IPS-18a (cell line): Measurements from ENCODE around the gene KRTAP10-1.
"Not testable (repeated sequence)": the region's sequence is repeated elsewhere in the genome, so short reads cannot be mapped to it uniquely, and the experiment has no call there.

Source experiments
- H3K27ac ChIP-seq: one replicate; pipeline ENCODE4 v1.5.1; 2013; ENCODE audit warnings: low read length
- H3K27me3 ChIP-seq: one replicate; pipeline ENCODE4 v1.6.1; 2013; ENCODE audit warnings: mild to moderate bottlenecking, low read length; ENCODE audit not compliant: control insufficient read depth, insufficient read depth
- H3K36me3 ChIP-seq: one replicate; pipeline ENCODE4 v1.6.1; 2013; ENCODE audit warnings: low read depth, low read length; ENCODE audit not compliant: control insufficient read depth
- H3K4me1 ChIP-seq: one replicate; pipeline ENCODE4 v1.6.1; 2013; ENCODE audit warnings: low read depth, low read length; ENCODE audit not compliant: control insufficient read depth
- H3K4me3 ChIP-seq: one replicate; pipeline ENCODE4 v1.5.1; 2013; ENCODE audit warnings: low read length
- H3K9ac ChIP-seq: one replicate; pipeline ENCODE4 v1.6.1; 2013; ENCODE audit warnings: mild to moderate bottlenecking, low read length, moderate library complexity
- H3K9me3 ChIP-seq: one replicate; pipeline ENCODE4 v1.6.1; 2013; ENCODE audit warnings: low read depth, low read length; ENCODE audit not compliant: control insufficient read depth

KRTAP10-1 gene

DNA sequence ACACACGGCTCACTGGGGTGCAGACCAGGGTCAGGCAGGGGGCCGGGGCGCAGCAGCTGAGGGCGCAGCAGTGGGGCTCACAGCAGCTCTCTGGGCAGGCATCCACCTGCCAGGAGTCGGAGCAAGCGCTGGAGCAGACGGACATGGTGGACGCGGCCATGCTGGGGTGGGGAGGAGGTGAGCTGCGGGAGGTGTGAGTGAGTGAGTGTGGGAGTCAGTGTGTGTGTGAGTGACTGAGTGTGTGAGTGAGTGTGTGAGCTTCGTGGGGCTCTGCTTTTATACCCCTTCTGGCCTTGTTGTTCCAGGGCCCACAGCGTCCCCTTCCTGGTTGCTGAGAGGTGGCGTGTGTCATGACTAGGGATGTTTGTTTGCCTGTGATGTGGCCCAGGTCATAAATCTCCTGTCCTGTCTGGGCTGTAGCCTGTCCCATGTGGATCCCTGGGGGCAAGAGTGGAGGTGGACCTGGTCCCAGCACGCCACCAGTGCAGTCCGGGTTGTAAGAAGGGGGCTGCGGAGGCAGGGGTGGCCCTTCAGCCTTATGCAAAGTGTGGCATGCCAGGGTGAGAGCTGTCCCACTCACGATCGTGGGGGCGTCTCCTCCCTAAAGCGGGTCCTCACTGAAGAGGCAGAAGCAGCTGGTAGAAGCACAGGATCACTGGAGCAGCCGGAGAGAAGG lies at the start of gene KRTAP10-1:
Gene KRTAP10-1 (minus strand): TSS at position 205 of the 676 bp plus-strand sequence. CDS start 45 bp downstream, at position 160.
- no peaks in the 10 kb centered on the region for H3K36me3 ChIP-seq
- H3K9ac ChIP-seq, result no peak within 1 kb of the TSS
- H3K27ac ChIP-seq, result no peak within 1 kb of the TSS
- no peak within 1 kb of the TSS for H3K4me3 ChIP-seq
- H3K27me3 ChIP-seq, result no peaks in the 10 kb centered on the region
- H3K4me1 ChIP-seq, result no peaks in the 10 kb centered on the region
- no peaks in the 10 kb centered on the region for H3K9me3 ChIP-seq

DNA sequence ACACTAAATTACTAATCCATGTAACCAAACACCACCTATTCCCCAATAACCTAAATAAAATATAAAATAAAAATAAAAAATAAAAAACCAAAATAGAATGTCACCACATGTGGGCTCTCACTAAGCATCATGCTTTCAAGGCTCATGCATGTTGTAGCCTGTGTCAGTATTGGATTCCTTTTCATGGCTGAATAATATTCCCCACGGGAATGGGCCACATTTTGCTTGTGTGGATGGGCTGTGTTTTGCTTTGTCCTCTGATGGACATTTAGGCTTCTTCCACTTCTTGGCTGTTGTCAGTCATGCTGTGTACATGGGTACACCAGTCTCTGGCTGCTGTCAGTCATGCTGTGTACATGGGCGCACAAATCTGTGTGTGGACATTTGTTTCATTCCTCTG lies 49.1 kb upstream of the KRTAP10-1 start:
- H3K27me3 ChIP-seq, result no peaks in the 10 kb centered on the region
- peaks cover 17% of the 10 kb centered on the region for H3K4me1 ChIP-seq
- no peak overlapping the region for H3K4me3 ChIP-seq
- no peaks in the 10 kb centered on the region for H3K36me3 ChIP-seq
- H3K27ac ChIP-seq, result no peak overlapping the region
- no peaks in the 10 kb centered on the region for H3K9me3 ChIP-seq
- no peak overlapping the region for H3K9ac ChIP-seq

DNA sequence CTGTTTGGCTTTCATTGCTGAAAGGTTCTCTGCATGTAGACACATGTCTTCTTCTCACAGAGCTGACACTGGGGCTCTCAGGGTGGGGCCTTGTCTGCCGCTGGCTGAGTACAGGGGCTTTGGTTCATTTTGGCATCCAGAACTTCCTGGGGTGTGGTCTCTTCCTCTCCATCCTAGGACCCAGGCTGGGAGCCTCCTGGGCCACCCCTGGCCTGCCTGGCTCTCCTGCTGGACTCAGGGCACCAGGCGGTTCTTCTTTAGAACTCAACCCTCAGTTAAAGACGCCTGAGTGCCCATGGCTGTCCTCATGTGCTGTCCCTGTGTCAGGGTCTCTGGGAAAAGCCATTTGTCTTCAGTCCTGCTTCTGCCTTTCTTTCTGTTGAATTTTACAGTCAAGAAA lies 45.9 kb upstream of the KRTAP10-1 start:
- Histone ChIP-seq H3K4me3 (no peak overlapping the region), H3K36me3 (no peaks in the 10 kb centered on the region), H3K9ac (no peak overlapping the region), H3K4me1 (no peaks in the 10 kb centered on the region), H3K27me3 (no peaks in the 10 kb centered on the region), H3K27ac (no peak overlapping the region), H3K9me3 (no peaks in the 10 kb centered on the region)

DNA sequence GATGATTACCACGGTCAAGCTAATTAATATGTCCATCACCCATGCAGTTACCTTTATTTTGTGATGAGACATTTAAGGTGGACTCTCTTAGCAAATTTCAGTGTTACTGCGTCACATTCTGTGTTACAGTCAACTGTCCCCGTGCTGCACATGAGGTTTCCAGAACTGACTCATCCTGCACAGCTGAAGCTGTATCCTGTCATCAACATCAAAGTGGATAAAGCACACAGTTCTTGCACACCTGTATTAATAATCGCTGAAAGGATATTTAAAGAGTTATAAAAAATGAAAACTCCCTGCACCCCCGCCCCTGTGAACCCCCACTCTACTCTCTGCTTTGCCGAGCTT lies 43.8 kb upstream of the KRTAP10-1 start:
- no peak overlapping the region for H3K4me3 ChIP-seq
- no peaks in the 10 kb centered on the region for H3K4me1 ChIP-seq
- no peaks in the 10 kb centered on the region for H3K36me3 ChIP-seq
- H3K27ac ChIP-seq, result no peak overlapping the region
- H3K9me3 ChIP-seq, result no peaks in the 10 kb centered on the region
- H3K9ac ChIP-seq, result no peak overlapping the region
- H3K27me3 ChIP-seq, result no peaks in the 10 kb centered on the region

GRCh38 chr21:44583089-44583799 lies 43.2 kb upstream of the KRTAP10-1 start:
- no peak overlapping the region for H3K9ac ChIP-seq
- H3K27ac ChIP-seq, result no peak overlapping the region
- H3K4me3 ChIP-seq, result no peak overlapping the region
- H3K36me3 ChIP-seq, result no peaks in the 10 kb centered on the region
- no peaks in the 10 kb centered on the region for H3K9me3 ChIP-seq
- no peaks in the 10 kb centered on the region for H3K4me1 ChIP-seq
- H3K27me3 ChIP-seq, result no peaks in the 10 kb centered on the region

- Histone ChIP-seq H3K9me3 (peaks cover 4% of the 10 kb centered on the region), H3K27ac (no peak overlapping the region), H3K4me1 (no peaks in the 10 kb centered on the region), H3K4me3 (no peak overlapping the region), H3K9ac (no peak overlapping the region), H3K36me3 (no peaks in the 10 kb centered on the region), H3K27me3 (no peaks in the 10 kb centered on the region)
These were observed 42.1 kb upstream of the KRTAP10-1 start for GRCh38 chr21:44582055-44582454.

DNA sequence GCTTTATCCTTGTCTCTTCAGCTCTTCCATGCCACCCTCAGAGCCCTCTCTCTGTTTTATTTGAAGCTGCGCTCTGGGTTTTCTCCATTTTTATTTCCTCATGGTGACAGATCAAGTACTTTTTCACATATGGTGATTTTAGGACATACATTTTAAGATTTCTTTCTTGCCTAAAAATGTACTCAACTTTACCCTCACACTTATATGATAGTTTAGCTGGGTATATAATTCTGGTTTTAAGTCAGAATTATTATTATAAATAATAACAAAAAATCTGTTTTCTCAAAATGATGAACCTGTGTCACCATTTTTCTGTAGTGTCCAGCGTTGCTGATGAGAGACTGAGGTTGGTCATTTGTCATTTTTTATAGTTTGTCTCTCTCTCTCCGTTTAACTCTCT lies 41.2 kb upstream of the KRTAP10-1 start:
- no peak overlapping the region for H3K4me3 ChIP-seq
- H3K36me3 ChIP-seq, result no peaks in the 10 kb centered on the region
- H3K9me3 ChIP-seq, result peaks cover 10% of the 10 kb centered on the region
- no peaks in the 10 kb centered on the region for H3K27me3 ChIP-seq
- no peaks in the 10 kb centered on the region for H3K4me1 ChIP-seq
- no peak overlapping the region for H3K9ac ChIP-seq
- no peak overlapping the region for H3K27ac ChIP-seq

- H3K27me3 ChIP-seq, H3K36me3 ChIP-seq, H3K9me3 ChIP-seq, H3K4me1 ChIP-seq, H3K27ac ChIP-seq, H3K4me3 ChIP-seq, H3K9ac ChIP-seq: not testable (repeated sequence)
These were observed 40.3 kb upstream of the KRTAP10-1 start, which contains the start of gene KRTAP10-5 for GRCh38 chr21:44580231-44580821. Gene KRTAP10-5 (minus strand): TSS chr21:44580604. CDS start chr21:44580578, 26 bp downstream.

DNA sequence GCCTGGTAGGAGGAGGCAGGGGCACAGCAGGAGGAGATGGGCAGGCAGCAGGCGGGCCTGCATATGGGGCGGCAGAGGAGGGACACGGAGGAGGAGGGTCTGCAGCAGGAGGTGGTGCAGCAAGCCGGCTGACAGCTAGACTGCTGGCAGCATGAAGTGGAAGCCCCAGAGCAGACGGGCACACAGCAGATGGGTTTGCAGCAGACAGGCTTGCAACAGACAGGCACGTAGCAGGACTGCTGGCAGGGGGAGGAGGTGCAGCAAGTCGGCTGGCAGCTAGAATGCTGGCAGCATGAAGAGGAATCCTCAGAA lies 39.8 kb upstream of the KRTAP10-1 start:
- H3K27ac ChIP-seq, result no peak overlapping the region
- H3K9ac ChIP-seq, result no peak overlapping the region
- no peaks in the 10 kb centered on the region for H3K27me3 ChIP-seq
- no peak overlapping the region for H3K4me3 ChIP-seq
- peaks cover 10% of the 10 kb centered on the region for H3K9me3 ChIP-seq
- H3K4me1 ChIP-seq, result no peaks in the 10 kb centered on the region
- no peaks in the 10 kb centered on the region for H3K36me3 ChIP-seq

GRCh38 chr21:44579056-44579832 lies 39.2 kb upstream of the KRTAP10-1 start:
- no peak overlapping the region for H3K9ac ChIP-seq
- H3K27me3 ChIP-seq, result no peaks in the 10 kb centered on the region

GRCh38 chr21:44578371-44579055 lies 38.5 kb upstream of the KRTAP10-1 start:
- Histone ChIP-seq H3K4me1 (no peaks in the 10 kb centered on the region), H3K9me3 (peaks cover 10% of the 10 kb centered on the region), H3K9ac (no peak overlapping the region), H3K27ac (no peak overlapping the region), H3K4me3 (no peak overlapping the region), H3K27me3 (no peaks in the 10 kb centered on the region), H3K36me3 (no peaks in the 10 kb centered on the region)

More at GRCh38 chr21:44579056-44579832, 39.2 kb upstream of the KRTAP10-1 start:
- no peak overlapping the region for H3K27ac ChIP-seq
- peaks cover 10% of the 10 kb centered on the region for H3K9me3 ChIP-seq
- no peaks in the 10 kb centered on the region for H3K4me1 ChIP-seq
- no peak overlapping the region for H3K4me3 ChIP-seq
- H3K36me3 ChIP-seq, result no peaks in the 10 kb centered on the region
